Prostate gland (tissue), 2 donors: Measurements from ENCODE around the gene SLC2A2.

Experiments used
- CTCF ChIP-seq, 4 experiments: fragments of 200-600 bp in 2 of 4; fragments of 450-650 bp in 2 of 4; sonication (generic) in 2 of 4; IDR thresholded peaks; 1 replicate in 3 of 4; 2 replicates in 1 of 4; pipeline ENCODE4 v1.5.1; 2016 to 2019; ENCODE audit warnings: antibody characterized with exemption in 4 of 4, mild to moderate bottlenecking in 2 of 4, moderate library complexity in 2 of 4
- POLR2A ChIP-seq: fragments of 450-650 bp; IDR thresholded peaks from one replicate; pipeline ENCODE4 v1.6.1; 2016; ENCODE audit warnings: antibody characterized with exemption, mild to moderate bottlenecking

- TF ChIP-seq CTCF (IDR thresholded peaks at IDR 0.05) (no peak), POLR2A (no peak)
Observed at GRCh38 chr3:170989100-170989648, 37.3 kb downstream of the SLC2A2 start.
